H1 (cell line): ENCODE results near the gene SPACDR. TPM values are rescaled to one million over a fixed set of nuclear protein-coding genes. Genes with fewer than 3 reads are reported as not detected.

Experiments used
- CTCF ChIA-PET: fragments of 300-600 bp; sonication (Branson Sonifier 250); formaldehyde crosslinking; loops from one replicate; lab custom pipeline; 2021; ENCODE audit not compliant: partially characterized antibody; lab: Charles Lee
- POLR2A ChIA-PET: fragments of 300-600 bp; sonication (Branson Sonifier 250); formaldehyde crosslinking; loops from one replicate; lab custom pipeline; 2021; ENCODE audit warnings: inconsistent platforms; ENCODE audit not compliant: partially characterized antibody; lab: Charles Lee
- DNase-seq, 2 experiments: peaks; one replicate each; pipeline versions ENCODE4 v3.0.0 to v3.0.0-alpha.2; 2010 to 2022; ENCODE audit warnings: low spot score in 2 of 2, low read depth in 1 of 2, mixed read lengths in 1 of 2
- FAIRE-seq: peaks from 2 replicates; lab custom pipeline; 2011; peaks lifted over from hg19 to GRCh38; lab: Jason Lieb, UNC
- H2AFZ ChIP-seq: 2 replicates; pipeline ENCODE4 v1.8.1; 2012; ENCODE audit warnings: low read length, inconsistent platforms
- H2AK5ac ChIP-seq: 2 replicates; pipeline ENCODE4 v1.6.1; 2013; ENCODE audit warnings: low read depth, low read length
- H2BK120ac ChIP-seq: replicated peaks from 2 replicates; pipeline ENCODE3; 2013; ENCODE audit warnings: low read depth, low read length, inconsistent platforms
- H2BK12ac ChIP-seq: 2 replicates; pipeline ENCODE4 v1.6.1; 2013; ENCODE audit warnings: low read depth, low read length
- H2BK15ac ChIP-seq: 2 replicates; pipeline ENCODE4 v1.6.1; 2013; ENCODE audit warnings: low read length
- H2BK20ac ChIP-seq: 2 replicates; pipeline ENCODE4 v1.6.1; 2013; ENCODE audit warnings: low read length
- H2BK5ac ChIP-seq: 2 replicates; pipeline ENCODE4 v1.6.1; 2013; ENCODE audit warnings: low read depth, low read length
- H3K14ac ChIP-seq: 2 replicates; pipeline ENCODE4 v1.6.1; 2013; ENCODE audit warnings: inconsistent platforms; ENCODE audit not compliant: insufficient read length
- H3K18ac ChIP-seq: 2 replicates; pipeline ENCODE4 v1.6.1; 2013; ENCODE audit warnings: low read length; ENCODE audit errors: extremely low read depth
- H3K23ac ChIP-seq: 2 replicates; pipeline ENCODE4 v1.6.1; 2013; ENCODE audit warnings: inconsistent platforms; ENCODE audit not compliant: insufficient read length
- H3K23me2 ChIP-seq: 2 replicates; pipeline ENCODE4 v1.6.1; 2013; ENCODE audit warnings: low read depth, low read length
- H3K27ac ChIP-seq: 2 replicates; pipeline ENCODE4 v1.6.1; 2011; ENCODE audit warnings: low read depth, low read length, inconsistent platforms
- H3K27me3 ChIP-seq, 4 experiments: replicated peaks in 1 of 4; 1 replicate in 1 of 4; 2 replicates in 3 of 4; pipeline versions ENCODE4 v1.6.1 to v1.8.1; 2011 to 2013; ENCODE audit warnings: low read length in 3 of 4, mild to moderate bottlenecking in 3 of 4, inconsistent platforms in 2 of 4, mixed read lengths in 2 of 4, moderate library complexity in 1 of 4; ENCODE audit not compliant: control insufficient read depth in 3 of 4, insufficient read depth in 3 of 4; ENCODE audit errors: extremely low read depth in 1 of 4
- H3K36me3 ChIP-seq, 4 experiments: 2 replicates each; pipeline versions ENCODE4 v1.6.1 to v1.8.1; 2011 to 2013; ENCODE audit warnings: mild to moderate bottlenecking in 4 of 4, low read length in 3 of 4, moderate library complexity in 2 of 4, control low read depth in 1 of 4, inconsistent platforms in 1 of 4; ENCODE audit not compliant: insufficient read depth in 4 of 4, control insufficient read depth in 2 of 4
- H3K4ac ChIP-seq: replicated peaks from 2 replicates; pipeline ENCODE3; 2013; ENCODE audit warnings: low read length, low read depth, mixed read lengths, inconsistent platforms; ENCODE audit not compliant: insufficient read length
- H3K4me1 ChIP-seq, 4 experiments: replicated peaks in 1 of 4; 1 replicate in 1 of 4; 2 replicates in 3 of 4; pipeline versions ENCODE4 v1.6.1 to v1.8.1; 2011 to 2013; ENCODE audit warnings: low read length in 3 of 4, inconsistent platforms in 2 of 4, mixed read lengths in 1 of 4; ENCODE audit not compliant: insufficient read depth in 4 of 4, control insufficient read depth in 3 of 4
- H3K4me2 ChIP-seq, 2 experiments: 2 replicates each; pipeline versions ENCODE4 v1.6.1 to v1.8.1; 2011 to 2013; ENCODE audit warnings: low read depth in 2 of 2, low read length in 2 of 2, control low read depth in 1 of 2, inconsistent platforms in 1 of 2, mild to moderate bottlenecking in 1 of 2; ENCODE audit not compliant: insufficient read depth in 1 of 2
- H3K4me3 ChIP-seq, 4 experiments: fragments of 200-600, 300-600 bp in 1 of 4; sonication (generic), shearing (Covaris generic), sonication (Bioruptor Twin) in 1 of 4; 2 replicates each; pipeline versions ENCODE4 v1.5.1 to v1.8.1; 2011 to 2016; ENCODE audit warnings: low read length in 4 of 4, low read depth in 3 of 4, control low read depth in 2 of 4, inconsistent platforms in 2 of 4, mild to moderate bottlenecking in 2 of 4, mixed read lengths in 1 of 4, moderate library complexity in 1 of 4; ENCODE audit not compliant: insufficient read depth in 2 of 4; ENCODE audit errors: extremely low read depth in 1 of 4
- H3K56ac ChIP-seq: replicated peaks from 2 replicates; pipeline ENCODE3; 2013; ENCODE audit warnings: low read depth, mild to moderate bottlenecking, mixed read lengths, low read length, inconsistent platforms; ENCODE audit not compliant: insufficient read length
- H3K79me1 ChIP-seq: 2 replicates; pipeline ENCODE4 v1.6.1; 2013; ENCODE audit warnings: low read depth, low read length, control low read depth
- H3K79me2 ChIP-seq, 2 experiments: 2 replicates each; pipeline versions ENCODE4 v1.6.1 to v1.8.1; 2012 to 2013; ENCODE audit warnings: low read length in 2 of 2, mild to moderate bottlenecking in 2 of 2, inconsistent platforms in 1 of 2; ENCODE audit not compliant: insufficient read depth in 2 of 2, control insufficient read depth in 1 of 2
- H3K9ac ChIP-seq, 4 experiments: replicated peaks in 1 of 4; 1 replicate in 1 of 4; 2 replicates in 3 of 4; pipeline versions ENCODE4 v1.6.1 to v1.8.1; 2011 to 2013; ENCODE audit warnings: low read depth in 3 of 4, low read length in 3 of 4, control low read depth in 2 of 4, mild to moderate bottlenecking in 2 of 4, moderate library complexity in 2 of 4, inconsistent platforms in 1 of 4; ENCODE audit errors: extremely low read depth in 1 of 4
- H3K9me3 ChIP-seq, 2 experiments: 2 replicates each; pipeline versions ENCODE4 v1.6.1 to v1.8.1; 2012 to 2013; ENCODE audit warnings: mild to moderate bottlenecking in 2 of 2, moderate library complexity in 2 of 2, control low read depth in 1 of 2, inconsistent platforms in 1 of 2, low read depth in 1 of 2, low read length in 1 of 2, mixed read lengths in 1 of 2; ENCODE audit not compliant: insufficient read depth in 2 of 2
- H4K20me1 ChIP-seq, 2 experiments: replicated peaks in 1 of 2; 2 replicates each; pipeline versions ENCODE3 to v1.8.1; 2011 to 2013; ENCODE audit warnings: inconsistent platforms in 2 of 2, low read length in 2 of 2, mild to moderate bottlenecking in 1 of 2; ENCODE audit not compliant: insufficient read depth in 2 of 2, control insufficient read depth in 1 of 2
- H4K5ac ChIP-seq: 2 replicates; pipeline ENCODE4 v1.6.1; 2013; ENCODE audit warnings: low read length, low read depth, mixed read lengths, inconsistent platforms; ENCODE audit not compliant: insufficient read length
- H4K8ac ChIP-seq: 2 replicates; pipeline ENCODE4 v1.8.0; 2013; ENCODE audit warnings: mild to moderate bottlenecking, moderate library complexity, low read length, inconsistent platforms; ENCODE audit not compliant: insufficient read depth; ENCODE audit errors: extremely low read depth
- H4K91ac ChIP-seq: replicated peaks from 2 replicates; pipeline ENCODE3; 2013; ENCODE audit warnings: low read length, mixed read lengths, inconsistent platforms; ENCODE audit not compliant: insufficient read length
- TEAD4 ChIP-seq: IDR thresholded peaks from 2 replicates; pipeline ENCODE4 v1.6.1; 2012; ENCODE audit warnings: low read depth, low read length, inconsistent platforms, mixed read lengths
- WGBS, 2 experiments: shearing (Covaris generic) in 1 of 2; methylation state at CpG; one replicate each; pipeline versions ENCODE4 v1.1.6 to v1.1.7; 2013 to 2015; ENCODE audit warnings: low lambda C conversion rate in 2 of 2, mixed read lengths in 2 of 2, inconsistent platforms in 1 of 2, low coverage in 1 of 2, missing lambda C conversion rate in 1 of 2; ENCODE audit not compliant: insufficient replicate concordance in 2 of 2, insufficient coverage in 1 of 2, insufficient read length in 1 of 2; ENCODE audit errors: extremely low coverage in 1 of 2, missing lambda C conversion rate in 1 of 2; 5-methylcytosine and 5-hydroxymethylcytosine counted together
- polyA plus RNA-seq, 7 experiments: library from polyadenylated mRNA; depleted of rRNA in 3 of 7; stranded (reverse) in 5 of 7; unstranded in 2 of 7; fragments of >200 nt in 5 of 7; fragments of 200-250 nt in 2 of 7; gene quantifications; 1 replicate in 5 of 7; 2 replicates in 1 of 7; 4 replicates in 1 of 7; pipeline versions ENCODE4 v1.2.1 to v1.2.3, GENCODE V29; 2011 to 2013; ENCODE audit warnings: missing spikeins in 2 of 7, mixed read lengths in 2 of 7
- total RNA-seq: library from RNA; stranded (reverse); fragmentation: NEBNext Ultra II Directional; extraction: Animal tissue kit (Norgen Biotek cat#: 25700); gene quantifications from 2 replicates; pipeline ENCODE4 v1.2.1, GENCODE V29; 2021
- TF ChIP-seq, protein P1 (sequence below): IDR thresholded peaks from 2 replicates; pipeline ENCODE4 v1.6.1; 2012; ENCODE audit warnings: inconsistent platforms

SPACDR gene
- total and polyA plus RNA-seq, 2 of the 8 experiments (the other 6 are each of a cell fraction or from before 2014, with no cell fraction given): 0.26 TPM; not detected in 1

DNA sequence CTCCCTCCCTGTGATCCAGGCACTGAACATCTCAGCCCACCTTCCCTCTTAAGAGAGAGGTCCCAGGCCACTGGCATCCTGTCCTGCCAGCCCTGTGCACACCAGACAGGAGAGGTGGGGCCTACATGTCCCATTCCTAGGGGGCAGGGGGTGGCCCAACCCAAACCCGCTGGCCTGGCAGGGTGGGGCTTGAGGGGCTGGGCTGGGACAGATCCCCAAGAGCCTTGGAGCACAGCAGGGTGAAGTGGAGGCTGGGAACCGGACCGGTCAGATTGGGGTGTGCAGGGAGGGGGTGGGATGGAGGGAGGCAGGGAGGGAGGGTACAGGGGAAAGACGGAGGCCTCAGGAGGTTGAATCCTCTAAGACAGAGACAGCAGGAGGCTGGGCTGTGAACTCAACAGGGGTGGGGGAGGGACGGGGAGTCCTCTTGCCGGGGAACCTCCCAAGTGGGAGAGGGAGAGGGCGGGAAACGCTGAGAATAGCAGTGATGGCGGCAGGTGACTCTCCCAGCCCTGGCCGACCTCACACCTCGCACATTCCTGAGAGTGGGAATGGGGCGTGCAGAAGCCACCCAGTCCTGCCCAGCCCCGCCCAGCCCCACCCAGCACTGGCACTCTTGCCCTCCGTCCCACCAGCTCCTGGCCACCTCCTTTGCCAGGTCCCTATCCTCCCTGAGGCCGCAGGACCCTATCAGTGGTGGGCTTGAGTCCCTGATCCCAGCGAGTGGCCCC is 8.2 kb upstream of the SPACDR start:
- Histone ChIP-seq H4K8ac (no peak overlapping the region; the same call in 1 of the 2 replicates), H2BK12ac (0 out of 2 replicates have a peak overlapping the region, but pooled peaks have one; percentile 12), H4K91ac (no peak overlapping the region), H4K5ac (no peak overlapping the region), H3K14ac (no peak overlapping the region), H3K4me2 (no peak overlapping the region), H2BK5ac (no peak overlapping the region), H3K4ac (no peak overlapping the region), H2BK20ac (no peak overlapping the region), H2BK120ac (no peak overlapping the region), H3K36me3 (peaks cover 0 to 3% (median 0%) of the 10 kb centered on the region in 4 experiments; a peak in 1 of 8 replicates), H3K79me1 (no peaks in the 10 kb centered on the region; the same call in 1 of the 2 replicates), H2BK15ac (no peak overlapping the region), H2AK5ac (no peak overlapping the region), H3K79me2 (no peaks in the 10 kb centered on the region), H3K27me3 (no peaks in the 10 kb centered on the region), H3K23ac (no peak overlapping the region), H3K56ac (no peak overlapping the region), H3K18ac (no peak overlapping the region), H2AFZ (no peak overlapping the region), H3K9me3 (no peaks in the 10 kb centered on the region), H3K27ac (no peak overlapping the region), H4K20me1 (no peaks in the 10 kb centered on the region), H3K23me2 (no peaks in the 10 kb centered on the region; the same call in 1 of the 2 replicates), H3K4me3 (no peak overlapping the region), H3K9ac (no peak overlapping the region), H3K4me1 (peaks cover 0 to 18% (median 9%) of the 10 kb centered on the region in 4 experiments; a peak in 6 of 7 replicates)
- TF ChIP-seq, protein P1, sequence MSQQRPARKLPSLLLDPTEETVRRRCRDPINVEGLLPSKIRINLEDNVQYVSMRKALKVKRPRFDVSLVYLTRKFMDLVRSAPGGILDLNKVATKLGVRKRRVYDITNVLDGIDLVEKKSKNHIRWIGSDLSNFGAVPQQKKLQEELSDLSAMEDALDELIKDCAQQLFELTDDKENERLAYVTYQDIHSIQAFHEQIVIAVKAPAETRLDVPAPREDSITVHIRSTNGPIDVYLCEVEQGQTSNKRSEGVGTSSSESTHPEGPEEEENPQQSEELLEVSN: peak; percentile 72
- TF ChIP-seq TEAD4: no peak
- CTCF ChIA-PET: interaction anchor here (1.4 to 3.6 kb wide), 3 partner anchors 10 to 87 kb away, joined by 4 to 46 read pairs (median 7); no protein-coding TSS in a partner anchor
- 83% methylated on average over 5 of the region's 16 CpGs; no CpG with 5 or more reads in 1 of the 2 experiments for WGBS, 2 experiments
- POLR2A ChIA-PET: no interaction called here
- DNase-seq: no peak
- no peak for FAIRE-seq
